DND-41 (cell line): ENCODE results near the gene MKX.

ENCODE experiments used
- ATAC-seq: fragments of 200-7000 bp; cut with Tn5 transposase; 3 replicates; pipeline ENCODE4 v1.9.1; 2021; ENCODE audit warnings: low read depth; ENCODE audit not compliant: insufficient read depth
- DNase-seq: peaks from one replicate; pipeline ENCODE4 v3.0.0-alpha.2; 2020
- H2AFZ ChIP-seq: 2 replicates; pipeline ENCODE4 v1.6.0; 2012; ENCODE audit warnings: low read depth, low read length
- H3K27ac ChIP-seq: 2 replicates; pipeline ENCODE4 v1.5.1; 2012; ENCODE audit warnings: low read length, inconsistent platforms
- H3K27me3 ChIP-seq: fragments of 200-600 bp; sonication (generic); 2 replicates; pipeline ENCODE4 v1.6.0; 2012; ENCODE audit warnings: low read length, mild to moderate bottlenecking, inconsistent platforms; ENCODE audit not compliant: insufficient read depth, poor library complexity
- H3K36me3 ChIP-seq: 2 replicates; pipeline ENCODE4 v1.5.1; 2012; ENCODE audit warnings: low read length, inconsistent platforms; ENCODE audit not compliant: insufficient read depth
- H3K4me1 ChIP-seq: 2 replicates; pipeline ENCODE4 v1.5.1; 2012; ENCODE audit warnings: mild to moderate bottlenecking, low read length; ENCODE audit not compliant: insufficient read depth
- H3K4me2 ChIP-seq: 2 replicates; pipeline ENCODE4 v1.6.0; 2012; ENCODE audit warnings: mild to moderate bottlenecking, moderate library complexity, low read length, inconsistent platforms; ENCODE audit not compliant: insufficient read depth
- H3K4me3 ChIP-seq, 2 experiments: fragments of 200-600 bp in 1 of 2; shearing (Covaris generic) in 1 of 2; 2 replicates each; pipeline ENCODE4 v1.5.1; 2012 to 2016; ENCODE audit warnings: inconsistent platforms in 2 of 2, low read length in 2 of 2, mild to moderate bottlenecking in 2 of 2, low read depth in 1 of 2, moderate library complexity in 1 of 2
- H3K79me2 ChIP-seq: 2 replicates; pipeline ENCODE4 v1.6.0; 2012; ENCODE audit warnings: low read length, inconsistent platforms; ENCODE audit not compliant: insufficient read depth
- H3K9ac ChIP-seq: 2 replicates; pipeline ENCODE4 v1.6.0; 2012; ENCODE audit warnings: low read depth, mild to moderate bottlenecking, inconsistent platforms, low read length, moderate library complexity
- H3K9me3 ChIP-seq: 2 replicates; pipeline ENCODE4 v1.5.1; 2012; ENCODE audit warnings: low read length, moderate library complexity, mild to moderate bottlenecking, inconsistent platforms; ENCODE audit not compliant: insufficient read depth, severe bottlenecking
- H4K20me1 ChIP-seq: 2 replicates; pipeline ENCODE4 v1.6.0; 2012; ENCODE audit warnings: low read length; ENCODE audit not compliant: insufficient read depth
- CTCF ChIP-seq: IDR thresholded peaks from 2 replicates; pipeline ENCODE4 v1.5.1; 2012; ENCODE audit warnings: borderline replicate concordance, low read length, moderate library complexity, mild to moderate bottlenecking; ENCODE audit not compliant: poor library complexity, severe bottlenecking; ENCODE audit errors: extremely low read depth
- EZH2 ChIP-seq: IDR thresholded peaks from 3 replicates; pipeline ENCODE4 v1.6.1; 2012; ENCODE audit warnings: borderline replicate concordance, low read depth, mild to moderate bottlenecking, moderate library complexity, low read length, inconsistent platforms; ENCODE audit not compliant: severe bottlenecking

The MKX gene

GRCh38 chr10:27646604-27647175, 98.9 kb downstream of the MKX start:
- Histone ChIP-seq H3K4me3 (no peak overlapping the region), H4K20me1 (no peaks in the 10 kb centered on the region), H3K4me2 (no peak overlapping the region), H3K9ac (no peak overlapping the region), H2AFZ (no peak overlapping the region), H3K36me3 (no peaks in the 10 kb centered on the region), H3K79me2 (no peaks in the 10 kb centered on the region), H3K9me3 (no peaks in the 10 kb centered on the region), H3K27me3 (peaks cover 3% of the 10 kb centered on the region), H3K4me1 (no peaks in the 10 kb centered on the region), H3K27ac (no peak overlapping the region)
- DNase-seq (no peak), ATAC-seq (no peak)
- TF ChIP-seq EZH2 (no peak), CTCF (no peak)

- Histone ChIP-seq H3K9me3 (no peaks in the 10 kb centered on the region), H3K27me3 (peaks cover 3% of the 10 kb centered on the region), H3K27ac (no peak overlapping the region), H3K4me1 (no peaks in the 10 kb centered on the region), H4K20me1 (no peaks in the 10 kb centered on the region), H3K4me2 (no peak overlapping the region), H3K36me3 (no peaks in the 10 kb centered on the region), H2AFZ (no peak overlapping the region), H3K9ac (no peak overlapping the region), H3K79me2 (no peaks in the 10 kb centered on the region), H3K4me3 (no peak overlapping the region)
- DNase-seq (no peak), ATAC-seq (no peak)
- no peak for TF ChIP-seq EZH2
- TF ChIP-seq CTCF: no peak
Measured at GRCh38 chr10:27646194-27646593, 99.4 kb downstream of the MKX start.

GRCh38 chr10:27644307-27644939, 101.2 kb downstream of the MKX start:
- no peak overlapping the region for H3K4me2 ChIP-seq
- ATAC-seq: no peak
- H2AFZ ChIP-seq: no peak overlapping the region
- H3K36me3 ChIP-seq: no peaks in the 10 kb centered on the region
- H3K9ac ChIP-seq: no peak overlapping the region
- no peak for DNase-seq
- no peaks in the 10 kb centered on the region for H4K20me1 ChIP-seq
- no peak overlapping the region for H3K4me3 ChIP-seq
- H3K9me3 ChIP-seq: no peaks in the 10 kb centered on the region
- peaks cover 3% of the 10 kb centered on the region for H3K27me3 ChIP-seq
- no peaks in the 10 kb centered on the region for H3K79me2 ChIP-seq
- no peak overlapping the region for H3K27ac ChIP-seq
- H3K4me1 ChIP-seq: no peaks in the 10 kb centered on the region
- TF ChIP-seq EZH2 (no peak), CTCF (no peak)
